22Rv1 (cell line): Measurements from ENCODE around the gene DPEP3.
A peak's percentile ranks its signal among the peaks of the same experiment; 100 is the strongest.

Experiments used
- H3K27ac ChIP-seq: fragments of 450-650 bp; 2 replicates; pipeline ENCODE4 v1.5.1; 2017
- ZFX ChIP-seq: fragments of 450-650 bp; IDR thresholded peaks from 2 replicates; pipeline ENCODE4 v1.6.1; 2017; ENCODE audit warnings: antibody characterized with exemption, borderline replicate concordance
- TF ChIP-seq, protein P1 (sequence below): fragments of 450-650 bp; IDR thresholded peaks from 2 replicates; pipeline ENCODE4 v1.5.1; 2017; ENCODE audit warnings: mild to moderate bottlenecking

DPEP3 gene

DNA sequence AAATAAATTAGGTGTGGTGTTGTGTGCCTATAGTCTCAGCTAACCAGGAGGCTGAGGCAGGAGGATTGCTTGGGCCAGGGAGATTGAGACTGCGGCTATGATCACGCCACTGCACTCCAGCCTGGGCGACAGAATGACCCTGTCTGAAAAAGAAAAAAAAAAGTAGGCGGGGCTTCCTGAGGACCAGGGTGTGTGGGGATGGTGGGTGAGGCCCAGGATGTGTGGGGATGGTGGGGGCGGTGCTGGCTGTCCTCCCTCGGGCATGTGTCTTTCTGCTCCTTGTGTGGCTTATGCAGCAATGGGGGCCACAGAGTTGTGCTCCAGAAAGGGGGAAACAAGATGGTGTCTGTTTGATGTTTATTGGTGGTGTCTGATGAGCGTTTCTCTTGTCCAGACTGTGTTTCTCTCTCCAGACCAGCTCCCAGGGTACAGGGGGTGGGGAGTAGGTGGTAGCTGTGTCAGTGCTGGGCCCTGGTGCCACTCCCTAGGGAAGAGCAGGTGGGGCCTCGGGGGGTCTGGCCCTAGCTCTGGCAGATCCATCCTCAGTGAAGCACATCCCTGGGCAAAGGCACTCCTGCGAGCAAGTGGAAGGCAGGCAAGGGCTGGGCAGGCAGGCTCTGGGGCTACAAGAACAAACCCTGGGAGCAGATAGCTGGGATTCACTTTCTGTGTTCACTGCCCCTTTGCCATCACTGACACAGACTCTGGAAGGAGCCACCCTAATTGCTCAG lies 38.7 kb downstream of the DPEP3 start:
- TF ChIP-seq, protein P1, sequence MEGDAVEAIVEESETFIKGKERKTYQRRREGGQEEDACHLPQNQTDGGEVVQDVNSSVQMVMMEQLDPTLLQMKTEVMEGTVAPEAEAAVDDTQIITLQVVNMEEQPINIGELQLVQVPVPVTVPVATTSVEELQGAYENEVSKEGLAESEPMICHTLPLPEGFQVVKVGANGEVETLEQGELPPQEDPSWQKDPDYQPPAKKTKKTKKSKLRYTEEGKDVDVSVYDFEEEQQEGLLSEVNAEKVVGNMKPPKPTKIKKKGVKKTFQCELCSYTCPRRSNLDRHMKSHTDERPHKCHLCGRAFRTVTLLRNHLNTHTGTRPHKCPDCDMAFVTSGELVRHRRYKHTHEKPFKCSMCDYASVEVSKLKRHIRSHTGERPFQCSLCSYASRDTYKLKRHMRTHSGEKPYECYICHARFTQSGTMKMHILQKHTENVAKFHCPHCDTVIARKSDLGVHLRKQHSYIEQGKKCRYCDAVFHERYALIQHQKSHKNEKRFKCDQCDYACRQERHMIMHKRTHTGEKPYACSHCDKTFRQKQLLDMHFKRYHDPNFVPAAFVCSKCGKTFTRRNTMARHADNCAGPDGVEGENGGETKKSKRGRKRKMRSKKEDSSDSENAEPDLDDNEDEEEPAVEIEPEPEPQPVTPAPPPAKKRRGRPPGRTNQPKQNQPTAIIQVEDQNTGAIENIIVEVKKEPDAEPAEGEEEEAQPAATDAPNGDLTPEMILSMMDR, result no peak
- TF ChIP-seq ZFX, result no peak
- H3K27ac ChIP-seq, result peak overlapping the region; percentile 31

DNA sequence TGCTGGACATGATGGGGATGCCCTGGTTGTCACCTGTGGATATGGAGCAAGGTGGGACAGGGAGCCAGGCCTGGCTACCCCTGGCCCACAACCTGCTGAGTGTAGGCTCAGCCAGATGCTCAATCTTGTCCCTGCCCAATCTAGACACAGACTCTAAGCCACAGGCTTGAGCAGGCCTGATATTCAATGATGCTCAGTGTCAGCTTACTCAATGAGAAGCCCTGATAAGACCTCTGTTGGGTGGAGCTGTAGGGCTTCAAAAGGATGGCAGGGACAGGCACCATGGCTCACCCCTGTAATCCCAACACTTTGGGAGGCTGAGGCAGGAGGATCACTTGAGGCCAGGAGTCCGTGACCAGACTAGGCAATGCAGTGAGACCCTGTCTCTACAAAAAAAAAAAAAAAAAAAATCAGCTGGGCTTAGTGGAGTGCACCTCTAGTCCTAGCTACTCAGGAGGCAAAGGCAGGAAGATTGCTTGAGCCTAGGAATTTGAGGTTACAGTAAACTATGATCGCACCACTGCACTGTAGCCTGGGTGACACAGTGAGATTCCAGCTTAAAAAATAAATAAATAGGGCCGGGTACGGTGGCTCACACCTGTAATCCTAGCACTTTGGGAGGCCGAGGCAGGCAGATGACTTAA lies 39.7 kb downstream of the DPEP3 start:
- TF ChIP-seq, protein P1, result no peak
- no peak for TF ChIP-seq ZFX
- H3K27ac ChIP-seq, result peak overlapping the region; percentile 31; the same call in 1 of the 2 replicates

DNA sequence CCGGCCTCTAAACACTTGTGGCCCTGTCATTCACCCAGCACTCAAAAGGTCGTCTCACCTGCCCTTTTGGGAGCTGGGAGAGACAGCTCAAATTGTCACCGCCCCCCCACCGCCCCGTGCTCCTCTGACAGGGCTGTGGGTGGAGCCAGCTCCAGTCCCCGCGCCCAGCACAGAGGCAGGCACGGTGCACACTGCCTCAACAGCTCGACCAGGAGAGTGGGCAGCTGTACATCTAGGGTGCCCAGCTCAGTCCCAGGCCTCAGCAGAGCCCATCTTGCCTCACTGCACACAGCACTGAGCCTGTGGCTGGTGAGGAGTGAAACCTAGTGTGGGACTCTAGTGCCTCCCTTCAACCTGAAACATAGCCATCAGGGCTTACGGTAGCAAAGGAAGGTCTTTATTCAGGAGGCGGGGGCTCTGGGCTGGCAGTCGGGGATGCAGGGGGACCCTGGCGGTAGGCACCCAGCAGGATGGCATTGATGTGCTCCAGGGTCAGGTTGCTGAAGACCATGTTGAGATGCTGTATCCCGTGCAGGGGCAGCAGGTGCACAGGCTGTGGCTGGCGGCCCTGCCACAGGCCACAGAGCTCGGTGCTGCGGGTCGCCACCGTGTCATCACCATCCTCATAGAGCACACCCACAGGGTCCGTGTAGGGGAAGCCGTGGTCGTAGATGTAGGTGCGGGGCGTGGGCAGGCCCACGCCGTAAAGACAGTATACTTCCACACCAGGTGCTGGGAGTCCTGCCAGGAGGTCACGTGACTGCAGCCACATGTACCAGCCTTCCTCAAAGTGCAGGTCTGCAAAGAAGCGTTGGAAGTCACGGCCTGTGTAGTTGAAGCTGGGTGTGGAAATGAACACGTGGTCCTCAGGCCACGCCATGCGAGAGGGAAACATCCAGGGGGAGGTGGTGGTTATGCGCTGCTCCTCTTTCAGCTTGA lies 40.5 kb downstream of the DPEP3 start:
- no peak for TF ChIP-seq ZFX
- TF ChIP-seq, protein P1, result no peak
- H3K27ac ChIP-seq, result peak overlapping the region; percentile 39; the same call in 1 of the 2 replicates

DNA sequence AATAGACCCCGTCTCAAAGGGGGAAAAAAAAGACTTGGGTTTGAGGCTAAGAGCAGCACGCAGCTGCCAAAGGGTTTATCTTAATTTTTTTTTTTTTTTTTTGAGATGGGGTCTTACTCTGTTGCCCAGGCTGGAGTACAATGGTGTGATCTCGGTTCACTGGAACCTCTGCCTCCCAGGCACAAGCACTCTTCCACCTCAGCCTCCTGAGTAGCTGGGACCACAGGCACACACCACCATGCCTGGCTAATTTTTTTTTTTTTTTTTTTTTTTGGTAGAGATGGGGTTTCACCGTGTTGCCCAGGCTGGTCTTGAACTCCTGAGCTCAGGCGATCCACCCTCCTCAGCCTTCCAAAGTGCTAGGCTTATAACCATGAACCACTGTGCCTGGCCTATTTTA lies 42.6 kb downstream of the DPEP3 start:
- H3K27ac ChIP-seq, result peak overlapping the region; percentile 81

DNA sequence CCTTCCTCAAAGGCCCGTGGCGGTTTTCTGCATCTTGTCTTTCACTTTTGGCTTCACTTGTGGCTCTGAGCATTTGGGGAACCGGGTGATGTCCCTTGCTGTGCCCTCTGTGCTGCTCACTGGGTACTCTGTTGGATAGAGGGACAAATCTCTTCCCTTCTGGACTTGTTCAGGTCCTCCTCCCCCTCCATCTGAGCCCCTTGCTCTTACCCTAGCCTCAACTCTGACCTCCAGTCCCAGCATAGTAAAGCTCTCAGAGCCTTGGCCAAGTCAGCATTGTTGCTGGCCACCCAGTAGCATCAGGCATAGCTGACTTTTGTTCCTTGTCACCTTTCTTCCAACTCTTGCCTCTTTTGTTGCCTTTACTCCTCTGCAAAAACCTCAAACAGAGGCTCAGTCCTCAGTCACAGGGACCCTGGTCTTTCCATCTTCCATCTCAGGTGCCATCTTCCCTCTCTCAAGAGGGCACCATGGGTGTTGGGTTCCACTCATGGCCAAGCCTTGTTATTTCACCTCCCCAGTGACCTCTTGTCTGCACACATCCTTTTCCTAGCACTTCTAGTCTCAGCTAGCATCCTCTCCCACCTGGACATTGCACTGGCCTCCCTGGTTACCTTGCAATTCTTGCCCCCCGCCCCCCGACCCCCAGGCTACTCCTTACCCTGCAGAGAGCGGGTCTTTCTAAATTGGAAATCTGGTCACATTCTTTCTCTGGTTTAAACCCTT lies 43.3 kb downstream of the DPEP3 start:
- TF ChIP-seq, protein P1, result no peak
- no peak for TF ChIP-seq ZFX
- H3K27ac ChIP-seq, result peak overlapping the region; percentile 81

DNA sequence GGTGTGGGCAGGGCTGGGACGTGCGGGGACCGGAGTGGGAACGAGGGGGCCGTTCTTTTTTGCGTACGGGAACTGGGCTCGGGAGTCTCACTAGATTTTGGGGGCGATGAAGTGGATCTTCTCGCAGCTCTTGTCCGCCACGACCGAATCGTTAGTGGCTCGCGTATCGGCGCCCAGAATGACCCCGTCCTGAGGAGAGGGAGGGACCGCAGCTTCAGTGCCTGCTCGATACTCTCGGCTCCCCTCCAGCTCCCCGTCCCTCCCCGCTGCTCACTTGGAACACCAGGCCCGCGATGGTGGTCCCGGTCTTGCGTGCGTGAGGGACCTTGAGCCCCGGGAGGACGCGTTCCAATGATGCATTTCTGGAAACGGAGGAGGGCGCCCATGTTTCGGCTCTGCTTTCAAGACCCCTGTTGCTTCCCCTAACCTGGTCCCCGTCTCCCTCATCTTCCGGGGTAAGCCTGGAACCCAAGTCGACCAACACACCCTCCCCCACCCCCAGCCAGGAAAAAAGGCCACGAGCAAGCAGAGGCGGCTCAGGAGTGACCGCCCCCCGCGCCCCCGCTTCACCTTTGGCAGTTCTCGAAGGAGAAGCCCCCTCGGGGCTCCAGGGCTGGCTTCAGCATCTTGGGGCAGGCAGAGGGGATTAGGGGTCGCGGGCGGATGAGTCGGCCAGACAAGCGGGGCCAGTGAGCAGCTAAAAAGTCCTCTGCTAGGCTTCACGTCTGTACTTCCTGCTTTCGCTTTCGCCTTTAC lies 44.0 kb downstream of the DPEP3 start, which contains the start of gene PSMB10:
PSMB10 (minus strand) TSS at position 727 of the 756 bp plus-strand sequence; CDS start at position 626, 101 bp downstream.
- TF ChIP-seq ZFX, result no peak
- TF ChIP-seq, protein P1, result no peak
- peak within 1 kb of the TSS; percentile 81 for H3K27ac ChIP-seq
